A172 (cell line): ENCODE results near the gene TMEM123. TPM values are rescaled to one million over a fixed set of nuclear protein-coding genes. Genes with fewer than 3 reads are reported as not detected.
"Not testable (repeated sequence)": the region's sequence is repeated elsewhere in the genome, so short reads cannot be mapped to it uniquely, and the experiment has no call there.

Experiments
- DNase-seq: peaks from one replicate; pipeline ENCODE4 v3.0.0-alpha.2; 2015; ENCODE audit warnings: low spot score
- total RNA-seq: library from RNA; depleted of rRNA; stranded (reverse); fragments of >200 nt; shearing (Covaris generic); gene quantifications from 2 replicates; pipeline ENCODE4 v1.2.3, GENCODE V29; 2014

Gene TMEM123
- total RNA-seq, 1 experiment from 2014 or later = 123 TPM

GRCh38 chr11:102393272-102393730 is 59.3 kb downstream of the TMEM123 start:
- no peak for DNase-seq

GRCh38 chr11:102391549-102392237 is 60.9 kb downstream of the TMEM123 start:
- no peak for DNase-seq

GRCh38 chr11:102390667-102391465 is 61.7 kb downstream of the TMEM123 start:
- DNase-seq = peak; percentile 50

- no peak for DNase-seq
These were observed 63.3 kb downstream of the TMEM123 start for GRCh38 chr11:102389253-102389652.

- no peak for DNase-seq
These were observed 65.4 kb downstream of the TMEM123 start for GRCh38 chr11:102387043-102387781.

GRCh38 chr11:102386136-102386734 is 66.3 kb downstream of the TMEM123 start:
- no peak for DNase-seq

GRCh38 chr11:102385085-102386007 is 67.2 kb downstream of the TMEM123 start:
- DNase-seq = no peak

GRCh38 chr11:102384419-102385079 is 68.0 kb downstream of the TMEM123 start:
- DNase-seq = no peak

GRCh38 chr11:102383839-102384238 is 68.7 kb downstream of the TMEM123 start:
- DNase-seq = no peak

- DNase-seq = no peak
These were observed 70.2 kb downstream of the TMEM123 start for GRCh38 chr11:102382384-102382783.

- no peak for DNase-seq
These were observed 73.7 kb downstream of the TMEM123 start for GRCh38 chr11:102378818-102379217.

GRCh38 chr11:102377891-102378290 is 74.7 kb downstream of the TMEM123 start:
- no peak for DNase-seq

- DNase-seq = no peak
These were observed 76.7 kb downstream of the TMEM123 start for GRCh38 chr11:102375720-102376399.

- DNase-seq = not testable (repeated sequence)
These were observed 77.7 kb downstream of the TMEM123 start for GRCh38 chr11:102374633-102375424.

GRCh38 chr11:102368472-102368871 is 84.1 kb downstream of the TMEM123 start:
- DNase-seq = no peak

GRCh38 chr11:102367364-102367763 is 85.2 kb downstream of the TMEM123 start:
- no peak for DNase-seq

- no peak for DNase-seq
These were observed 87.6 kb downstream of the TMEM123 start for GRCh38 chr11:102364991-102365390.

GRCh38 chr11:102361086-102362031 is 91.2 kb downstream of the TMEM123 start:
- DNase-seq = no peak
